SK-N-SH (cell line): ENCODE measurements around the gene CSF3. TPM values are rescaled to one million over a fixed set of nuclear protein-coding genes. Genes with fewer than 3 reads are reported as not detected.

ENCODE experiments used
- CTCF ChIA-PET: fragments of 300-600, 350-600 bp; formaldehyde crosslinking; extraction: SDS; loops from one replicate; lab custom pipeline; 2021; lab: Yijun Ruan, JAX
- POLR2A ChIA-PET: fragments of 350-600 bp; sonication (Branson Sonifier 250); formaldehyde crosslinking; extraction: SDS; loops from one replicate; lab custom pipeline; 2020; ENCODE audit warnings: antibody characterized with exemption, inconsistent platforms; lab: Yijun Ruan, JAX
- DNase-seq: peaks from one replicate; pipeline ENCODE4 v3.0.0; 2012
- H2AFZ ChIP-seq: fragments of 200-600 bp; sonication (generic); 2 replicates; pipeline ENCODE4 v1.8.1; 2016; ENCODE audit warnings: antibody characterized with exemption, mild to moderate bottlenecking, low read depth
- H3F3A ChIP-seq: fragments of 200-600 bp; sonication (generic); replicated peaks from 2 replicates; pipeline ENCODE3; 2016; ENCODE audit warnings: antibody characterized with exemption, mild to moderate bottlenecking; ENCODE audit not compliant: insufficient read depth
- H3K27ac ChIP-seq, 2 experiments: fragments of 200-500 bp in 1 of 2; fragments of 200-600 bp in 1 of 2; sonication (Bioruptor generic) in 1 of 2; sonication (generic), shearing (Covaris generic) in 1 of 2; 2 replicates each; pipeline versions ENCODE4 v1.5.1 to v1.6.1; 2014 to 2016; ENCODE audit warnings: low read depth in 2 of 2, inconsistent platforms in 1 of 2, low read length in 1 of 2, mild to moderate bottlenecking in 1 of 2, mixed read lengths in 1 of 2
- H3K27me3 ChIP-seq: fragments of 200-600 bp; sonication (generic), shearing (Covaris generic); 2 replicates; pipeline ENCODE4 v1.6.1; 2016; ENCODE audit warnings: mixed run types; ENCODE audit not compliant: insufficient read depth
- H3K36me3 ChIP-seq, 2 experiments: fragments of 200-500 bp in 1 of 2; fragments of 200-600 bp in 1 of 2; sonication (Bioruptor generic) in 1 of 2; sonication (generic) in 1 of 2; replicated peaks in 1 of 2; 2 replicates each; pipeline versions ENCODE3 to v1.5.1; 2014 to 2016; ENCODE audit warnings: low read length in 1 of 2, mild to moderate bottlenecking in 1 of 2; ENCODE audit not compliant: insufficient read depth in 2 of 2, control insufficient read depth in 1 of 2
- H3K4me1 ChIP-seq, 2 experiments: fragments of 200-500 bp in 1 of 2; fragments of 200-600 bp in 1 of 2; sonication (Bioruptor generic) in 1 of 2; sonication (generic), shearing (Covaris generic) in 1 of 2; 2 replicates each; pipeline versions ENCODE4 v1.5.1 to v1.6.1; 2014 to 2016; ENCODE audit warnings: low read depth in 1 of 2, low read length in 1 of 2, mixed run types in 1 of 2; ENCODE audit not compliant: insufficient read depth in 2 of 2, control insufficient read depth in 1 of 2
- H3K4me2 ChIP-seq: fragments of 200-600 bp; sonication (generic), shearing (Covaris generic); 2 replicates; pipeline ENCODE4 v1.6.1; 2017; ENCODE audit warnings: mixed run types
- H3K4me3 ChIP-seq, 2 experiments: fragments of 200-500 bp in 1 of 2; fragments of 200-600 bp in 1 of 2; sonication (Bioruptor generic) in 1 of 2; sonication (generic), shearing (Covaris generic) in 1 of 2; 2 replicates each; pipeline versions ENCODE4 v1.5.1 to v1.8.1; 2014 to 2016; ENCODE audit warnings: low read depth in 2 of 2, inconsistent platforms in 1 of 2, low read length in 1 of 2, mild to moderate bottlenecking in 1 of 2, mixed read lengths in 1 of 2, moderate library complexity in 1 of 2
- H3K79me2 ChIP-seq: fragments of 200-600 bp; sonication (generic); 2 replicates; pipeline ENCODE4 v1.8.1; 2017; ENCODE audit warnings: mild to moderate bottlenecking; ENCODE audit not compliant: insufficient read depth
- H3K9ac ChIP-seq: fragments of 200-600 bp; sonication (generic); 2 replicates; pipeline ENCODE4 v1.6.1; 2017; ENCODE audit warnings: mixed run types
- H3K9me2 ChIP-seq: fragments of 200-600 bp; sonication (generic); 2 replicates; pipeline ENCODE4 v1.6.1; 2017; ENCODE audit warnings: mixed run types
- H3K9me3 ChIP-seq: fragments of 200-600 bp; sonication (generic); 2 replicates; pipeline ENCODE4 v1.6.1; 2017; ENCODE audit warnings: mixed run types, mild to moderate bottlenecking, moderate library complexity
- H4K20me1 ChIP-seq: fragments of 200-600 bp; sonication (generic); 2 replicates; pipeline ENCODE4 v1.6.1; 2017; ENCODE audit warnings: mild to moderate bottlenecking, mixed run types; ENCODE audit not compliant: insufficient read depth
- CTCF ChIP-seq: fragments of 200-600 bp; sonication (generic); IDR thresholded peaks from 2 replicates; pipeline ENCODE4 v1.6.1; 2017; ENCODE audit warnings: antibody characterized with exemption, mild to moderate bottlenecking, moderate library complexity
- EZH2phosphoT487 ChIP-seq: fragments of 200-600 bp; sonication (generic); IDR thresholded peaks from 2 replicates; pipeline ENCODE4 v1.6.1; 2017; ENCODE audit warnings: low read depth, mixed run types, mild to moderate bottlenecking, antibody characterized with exemption, moderate library complexity, borderline replicate concordance
- FOSL2 ChIP-seq: IDR thresholded peaks from 2 replicates; pipeline ENCODE4 v1.4.0; 2012; ENCODE audit warnings: low read depth, mild to moderate bottlenecking, moderate library complexity, borderline replicate concordance
- FOXJ3 ChIP-seq: sonication (generic); formaldehyde crosslinking; IDR thresholded peaks from 2 replicates; pipeline ENCODE4 v1.5.1; 2020; ENCODE audit warnings: mild to moderate bottlenecking, missing genetic modification reagents
- GATA2 ChIP-seq: sonication (generic); formaldehyde crosslinking; IDR thresholded peaks from 2 replicates; pipeline ENCODE4 v1.5.0; 2020; ENCODE audit warnings: mild to moderate bottlenecking, missing genetic modification reagents
- JUND ChIP-seq: IDR thresholded peaks from 2 replicates; pipeline ENCODE4 v1.4.0; 2012
- MEF2A ChIP-seq: IDR thresholded peaks from 2 replicates; pipeline ENCODE4 v1.4.0; 2012; ENCODE audit warnings: low read depth, borderline replicate concordance
- MXI1 ChIP-seq: IDR thresholded peaks from 2 replicates; pipeline ENCODE4 v1.6.1; 2012; ENCODE audit warnings: mild to moderate bottlenecking, low read depth, low read length, improper control_type of control experiment
- NRF1 ChIP-seq: IDR thresholded peaks from 2 replicates; pipeline ENCODE4 v1.6.1; 2012; ENCODE audit warnings: low read depth, mild to moderate bottlenecking, low read length
- RAD21 ChIP-seq: IDR thresholded peaks from 2 replicates; pipeline ENCODE4 v1.6.1; 2012; ENCODE audit warnings: mild to moderate bottlenecking, low read length
- RFX5 ChIP-seq: IDR thresholded peaks from 2 replicates; pipeline ENCODE4 v1.6.1; 2012; ENCODE audit warnings: mild to moderate bottlenecking, improper control_type of control experiment, low read length
- RXRA ChIP-seq: IDR thresholded peaks from 2 replicates; pipeline ENCODE4 v1.4.0; 2012; ENCODE audit warnings: low read depth, mild to moderate bottlenecking, borderline replicate concordance
- SIN3A ChIP-seq: IDR thresholded peaks from 2 replicates; pipeline ENCODE4 v1.6.1; 2012; ENCODE audit warnings: low read depth, mild to moderate bottlenecking, low read length, moderate library complexity, borderline replicate concordance
- TAF1 ChIP-seq: IDR thresholded peaks from 2 replicates; pipeline ENCODE4 v1.6.1; 2012; ENCODE audit warnings: low read depth, mild to moderate bottlenecking, low read length, moderate library complexity, borderline replicate concordance
- TCF12 ChIP-seq: IDR thresholded peaks from 2 replicates; pipeline ENCODE4 v1.4.0; 2012
- ZBTB33 ChIP-seq: IDR thresholded peaks from 2 replicates; pipeline ENCODE4 v1.4.0; 2012; ENCODE audit warnings: low read depth, borderline replicate concordance
- WGBS: methylation state at CpG from one replicate; pipeline ENCODE4 v1.1.6; 2017; ENCODE audit warnings: low lambda C conversion rate; 5-methylcytosine and 5-hydroxymethylcytosine counted together
- polyA plus RNA-seq, 3 experiments: library from polyadenylated mRNA; depleted of rRNA; stranded (reverse); fragments of >200 nt; gene quantifications; 2 replicates each; pipeline ENCODE4 v1.2.3, GENCODE V29; 2012
- TF ChIP-seq, protein P1 (sequence below): IDR thresholded peaks from 2 replicates; pipeline ENCODE4 v1.4.0; 2012; ENCODE audit warnings: low read depth
- TF ChIP-seq, protein P2 (sequence below): IDR thresholded peaks from 2 replicates; pipeline ENCODE4 v1.4.0; 2012; ENCODE audit warnings: low read depth, borderline replicate concordance
- TF ChIP-seq, protein P3 (sequence below): fragments of 150-350 bp; IDR thresholded peaks from 2 replicates; pipeline ENCODE4 v1.6.1; 2017; ENCODE audit warnings: antibody characterized with exemption, low read length, low read depth, borderline replicate concordance

The CSF3 gene
- polyA plus RNA-seq, 1 of the 3 experiments (the other 2 are of a cell fraction): not detected

DNA sequence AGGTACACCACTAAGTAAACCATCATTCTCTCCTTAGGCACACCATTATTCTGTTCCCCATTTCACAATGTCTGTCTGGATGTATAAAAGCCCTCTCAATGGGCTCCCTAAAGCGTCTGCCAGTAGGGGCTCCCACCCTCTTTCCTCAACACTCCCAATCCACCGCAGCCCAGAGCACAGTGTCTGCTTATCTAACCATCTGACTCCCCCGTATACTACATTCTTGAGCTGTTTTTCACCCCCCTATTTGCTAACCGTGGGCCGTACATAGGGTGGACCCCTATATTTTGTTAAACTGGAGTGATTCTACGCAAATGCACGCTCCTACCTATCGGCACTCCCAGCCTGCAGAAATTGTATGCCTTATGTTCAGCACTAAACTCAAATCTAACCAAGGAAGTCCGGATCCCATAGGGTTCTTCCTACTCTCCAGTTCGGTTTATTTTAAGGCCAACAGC lies 35.3 kb upstream of the CSF3 start:
- Histone ChIP-seq H3K9ac (peak overlapping the region; percentile 46), H3K4me1 (peaks cover 8% of the 10 kb centered on the region in 2 experiments), H3K9me2 (no peaks in the 10 kb centered on the region), H3K27ac (peak overlapping the region; percentile 35 to 78), H3K36me3 (peaks cover 7% of the 10 kb centered on the region in 2 experiments), H3F3A (peaks cover 14% of the 10 kb centered on the region), H3K79me2 (peaks cover 40% of the 10 kb centered on the region), H3K4me3 (peak overlapping the region; percentile 80 to 89), H2AFZ (peak overlapping the region; percentile 96), H3K4me2 (peak overlapping the region; percentile 79), H3K27me3 (no peaks in the 10 kb centered on the region), H4K20me1 (peaks cover 22% of the 10 kb centered on the region), H3K9me3 (no peaks in the 10 kb centered on the region)
- ChIA-PET CTCF (interaction anchor here (0.7 to 5.5 kb wide), 27 partner anchors 8 to 250 kb away, joined by 3 to 56 read pairs (median 4); partner anchors contain the start of genes MIEN1 and NR1D1), POLR2A (interaction anchor here (0.6 to 1.9 kb wide), 7 partner anchors 9 to 133 kb away, joined by 3 to 13 read pairs (median 5); no protein-coding TSS in a partner anchor)
- peak; percentile 49; the same call in 1 of the 2 replicates for TF ChIP-seq GATA2 (CRISPR knock-in tag)
- TF ChIP-seq SIN3A: no peak
- peak; percentile 67 for DNase-seq
- WGBS: 2% methylated on average over 10 of the region's 10 CpGs

- CTCF ChIA-PET: interaction anchor here (0.6 to 5.5 kb wide), 28 partner anchors 9 to 250 kb away, joined by 3 to 56 read pairs (median 4); partner anchors contain the start of gene MIEN1
- POLR2A ChIA-PET: interaction anchor here (0.6 to 1.9 kb wide), 7 partner anchors 8 to 133 kb away, joined by 3 to 13 read pairs (median 5); no protein-coding TSS in a partner anchor
- H2AFZ ChIP-seq: peak within 1 kb of the TSS; percentile 96
- peak; percentile 94 for DNase-seq
- H3K9me3 ChIP-seq: no peaks in the 10 kb centered on the region
- H4K20me1 ChIP-seq: peaks cover 22% of the 10 kb centered on the region
- WGBS: under 1% methylated on average over 36 of the region's 84 CpGs
- peak within 1 kb of the TSS; percentile 74 to 78 for H3K27ac ChIP-seq
- peak within 1 kb of the TSS; percentile 97 for H3K9ac ChIP-seq
- no peaks in the 10 kb centered on the region for H3K9me2 ChIP-seq
- peaks cover 14% of the 10 kb centered on the region for H3F3A ChIP-seq
- peak within 1 kb of the TSS; percentile 80 to 89 for H3K4me3 ChIP-seq
- peak within 1 kb of the TSS; percentile 94 for H3K4me2 ChIP-seq
- H3K36me3 ChIP-seq: peaks cover 12 to 14% of the 10 kb centered on the region in 2 experiments
- H3K4me1 ChIP-seq: peaks cover 8% of the 10 kb centered on the region in 2 experiments
- peaks cover 45% of the 10 kb centered on the region for H3K79me2 ChIP-seq
- H3K27me3 ChIP-seq: no peaks in the 10 kb centered on the region
- TF ChIP-seq, protein P1, sequence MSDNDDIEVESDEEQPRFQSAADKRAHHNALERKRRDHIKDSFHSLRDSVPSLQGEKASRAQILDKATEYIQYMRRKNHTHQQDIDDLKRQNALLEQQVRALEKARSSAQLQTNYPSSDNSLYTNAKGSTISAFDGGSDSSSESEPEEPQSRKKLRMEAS: peak; percentile 93
- no peak for TF ChIP-seq NRF1
- TF ChIP-seq FOSL2: no peak
- TF ChIP-seq MXI1: peak; percentile 81
- TF ChIP-seq GATA2 (CRISPR knock-in tag): no peak; the same call in 1 of the 2 replicates
- peak; percentile 93 for TF ChIP-seq TAF1
- TF ChIP-seq ZBTB33: no peak
- TF ChIP-seq RXRA: no peak
- TF ChIP-seq FOXJ3 (CRISPR knock-in tag): peak; percentile 40; the same call in 1 of the 2 replicates
- no peak for TF ChIP-seq EZH2phosphoT487
- no peak for TF ChIP-seq MEF2A
- TF ChIP-seq TCF12: peak; percentile 28; the same call in 1 of the 2 replicates
- TF ChIP-seq RAD21: peak; percentile 89
- TF ChIP-seq, protein P2, sequence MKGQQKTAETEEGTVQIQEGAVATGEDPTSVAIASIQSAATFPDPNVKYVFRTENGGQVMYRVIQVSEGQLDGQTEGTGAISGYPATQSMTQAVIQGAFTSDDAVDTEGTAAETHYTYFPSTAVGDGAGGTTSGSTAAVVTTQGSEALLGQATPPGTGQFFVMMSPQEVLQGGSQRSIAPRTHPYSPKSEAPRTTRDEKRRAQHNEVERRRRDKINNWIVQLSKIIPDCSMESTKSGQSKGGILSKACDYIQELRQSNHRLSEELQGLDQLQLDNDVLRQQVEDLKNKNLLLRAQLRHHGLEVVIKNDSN: peak; percentile 46; the same call in 1 of the 2 replicates
- TF ChIP-seq, protein P3, sequence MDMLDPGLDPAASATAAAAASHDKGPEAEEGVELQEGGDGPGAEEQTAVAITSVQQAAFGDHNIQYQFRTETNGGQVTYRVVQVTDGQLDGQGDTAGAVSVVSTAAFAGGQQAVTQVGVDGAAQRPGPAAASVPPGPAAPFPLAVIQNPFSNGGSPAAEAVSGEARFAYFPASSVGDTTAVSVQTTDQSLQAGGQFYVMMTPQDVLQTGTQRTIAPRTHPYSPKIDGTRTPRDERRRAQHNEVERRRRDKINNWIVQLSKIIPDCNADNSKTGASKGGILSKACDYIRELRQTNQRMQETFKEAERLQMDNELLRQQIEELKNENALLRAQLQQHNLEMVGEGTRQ: no peak
- TF ChIP-seq JUND: no peak
- TF ChIP-seq CTCF: peak; percentile 79
- peak; percentile 99 for TF ChIP-seq RFX5
These were observed 34.7 kb upstream of the CSF3 start, which contains the start of gene PSMD3 for GRCh38 chr17:39980351-39981206. Gene PSMD3, plus strand, starts transcription at chr17:39980807. Its CDS starts 164 bp downstream, at chr17:39980971.
